Measurements from ENCODE around the gene CTAG2.

DNA sequence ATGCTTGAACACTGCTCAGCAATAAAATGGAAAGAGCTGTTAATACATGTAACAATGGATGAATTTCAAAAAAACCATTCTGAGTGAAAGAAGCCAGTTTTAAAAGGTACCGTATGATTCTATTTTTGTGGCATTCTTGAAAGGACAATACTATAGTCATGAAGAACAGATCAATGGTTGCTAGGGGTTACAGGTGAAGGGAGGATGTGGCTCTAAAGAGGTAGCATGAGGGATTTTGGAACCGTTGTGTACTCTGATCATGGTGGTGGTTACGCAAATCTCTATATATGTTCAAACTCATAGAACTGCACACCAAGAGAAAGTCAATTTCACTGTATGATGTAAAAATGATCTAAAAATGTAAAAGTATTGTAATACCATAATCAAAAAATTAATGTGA lies 40.0 kb upstream of the CTAG2 start:
- TF ChIP-seq POLR2A (IDR thresholded peaks at IDR 0.05) (no peak), POLR2AphosphoS5 (IDR thresholded peaks at IDR 0.05) (no peak)
